Neural cell (in vitro differentiated cells): ENCODE data around the gene GUCY1A2. TPM values are rescaled to one million over a fixed set of nuclear protein-coding genes. Genes with fewer than 3 reads are reported as not detected.

ENCODE experiments used
- H2AFZ ChIP-seq: fragments of 200-600, 300-800 bp; sonication (generic), shearing (Covaris generic); 2 replicates; pipeline ENCODE4 v1.6.0; 2014; ENCODE audit warnings: low read depth, mild to moderate bottlenecking, antibody characterized with exemption, low read length, moderate library complexity
- H3F3A ChIP-seq: fragments of 200-600 bp; shearing (Covaris generic); 2 replicates; pipeline ENCODE4 v1.6.1; 2016; ENCODE audit warnings: mild to moderate bottlenecking, moderate library complexity, mixed read lengths, antibody characterized with exemption, low read length; ENCODE audit not compliant: insufficient read depth, poor library complexity, severe bottlenecking
- H3K27ac ChIP-seq: fragments of 200-600, 300-800 bp; sonication (generic), shearing (Covaris generic); 2 replicates; pipeline ENCODE4 v1.5.1; 2014; ENCODE audit warnings: mild to moderate bottlenecking, low read length, moderate library complexity
- H3K27me3 ChIP-seq: fragments of 300-800, 200-600 bp; sonication (generic), shearing (Covaris generic); 2 replicates; pipeline ENCODE4 v1.6.0; 2014; ENCODE audit warnings: mild to moderate bottlenecking, low read depth, low read length, moderate library complexity; ENCODE audit not compliant: insufficient read depth
- H3K36me3 ChIP-seq: fragments of 300-800, 200-600 bp; sonication (generic), shearing (Covaris generic); 2 replicates; pipeline ENCODE4 v1.5.1; 2014; ENCODE audit warnings: mild to moderate bottlenecking, antibody characterized with exemption, low read length, moderate library complexity; ENCODE audit not compliant: insufficient read depth
- H3K4me2 ChIP-seq: fragments of 300-800, 200-600 bp; sonication (generic), shearing (Covaris generic); 2 replicates; pipeline ENCODE4 v1.6.0; 2014; ENCODE audit warnings: mild to moderate bottlenecking, low read length
- H3K4me3 ChIP-seq: fragments of 300-800, 200-600 bp; sonication (generic), shearing (Covaris generic); 2 replicates; pipeline ENCODE4 v1.5.1; 2014; ENCODE audit warnings: mild to moderate bottlenecking, low read length, moderate library complexity
- H3K79me2 ChIP-seq: fragments of 200-600 bp; shearing (Covaris generic); replicated peaks from 2 replicates; pipeline ENCODE4 v1.6.0; 2014; ENCODE audit warnings: mild to moderate bottlenecking, low read length, moderate library complexity; ENCODE audit not compliant: insufficient read depth
- H3K9ac ChIP-seq: fragments of 300-800, 200-600 bp; sonication (generic), shearing (Covaris generic); 2 replicates; pipeline ENCODE4 v1.6.1; 2016; ENCODE audit warnings: mild to moderate bottlenecking, low read length, mixed read lengths
- H3K9me2 ChIP-seq: fragments of 200-600 bp; shearing (Covaris generic); 2 replicates; pipeline ENCODE4 v1.6.1; 2016; ENCODE audit warnings: mild to moderate bottlenecking, low read length, mixed read lengths; ENCODE audit not compliant: insufficient read depth
- H3K9me3 ChIP-seq: fragments of 200-600, 300-800 bp; sonication (generic), shearing (Covaris generic); 2 replicates; pipeline ENCODE4 v1.6.1; 2016; ENCODE audit warnings: mild to moderate bottlenecking, mixed run types, low read length, moderate library complexity, mixed read lengths
- H4K20me1 ChIP-seq: fragments of 200-600 bp; shearing (Covaris generic); 2 replicates; pipeline ENCODE4 v1.6.1; 2016; ENCODE audit warnings: mild to moderate bottlenecking, mixed run types; ENCODE audit not compliant: insufficient read depth
- CTCF ChIP-seq: fragments of 450-650 bp; IDR thresholded peaks from 2 replicates; pipeline ENCODE4 v1.5.1; 2014; ENCODE audit warnings: antibody characterized with exemption, mild to moderate bottlenecking, moderate library complexity; ENCODE audit not compliant: poor library complexity, severe bottlenecking
- EP300 ChIP-seq: fragments of 450-650 bp; conservative IDR thresholded peaks from 2 replicates; pipeline ENCODE4 v1.6.1; 2014; ENCODE audit warnings: antibody characterized with exemption, mild to moderate bottlenecking, moderate library complexity; ENCODE audit not compliant: poor library complexity, severe bottlenecking
- EZH2 ChIP-seq: fragments of 200-600, 300-800 bp; shearing (Covaris generic), sonication (generic); IDR thresholded peaks from 2 replicates; pipeline ENCODE4 v1.6.1; 2014; ENCODE audit warnings: antibody characterized with exemption, low read length, borderline replicate concordance, mild to moderate bottlenecking; ENCODE audit not compliant: insufficient read depth, poor library complexity, severe bottlenecking
- MXI1 ChIP-seq: fragments of 450-650 bp; conservative IDR thresholded peaks from 2 replicates; pipeline ENCODE4 v1.6.1; 2014; ENCODE audit warnings: antibody characterized with exemption, mild to moderate bottlenecking; ENCODE audit not compliant: poor library complexity, severe bottlenecking
- POLR2AphosphoS5 ChIP-seq: IDR thresholded peaks from 2 replicates; pipeline ENCODE4 v1.6.1; 2012
- RAD21 ChIP-seq: fragments of 450-650 bp; conservative IDR thresholded peaks from 2 replicates; pipeline ENCODE4 v1.6.1; 2014; ENCODE audit warnings: antibody characterized with exemption, mild to moderate bottlenecking, moderate library complexity
- SMC3 ChIP-seq: fragments of 450-650 bp; conservative IDR thresholded peaks from 2 replicates; pipeline ENCODE4 v1.6.1; 2014; ENCODE audit warnings: antibody characterized with exemption, mild to moderate bottlenecking, moderate library complexity; ENCODE audit not compliant: poor library complexity
- TAF1 ChIP-seq: IDR thresholded peaks from 2 replicates; pipeline ENCODE4 v1.6.1; 2012; ENCODE audit warnings: low read depth
- polyA plus RNA-seq: library from polyadenylated mRNA; depleted of rRNA; stranded (reverse); fragments of >200 nt; gene quantifications from 2 replicates; pipeline ENCODE4 v1.2.3, GENCODE V29; 2014
- TF ChIP-seq, protein P1 (sequence below): IDR thresholded peaks from 2 replicates; pipeline ENCODE4 v1.6.1; 2012; ENCODE audit warnings: borderline replicate concordance

GUCY1A2 gene
- polyA plus RNA-seq, 1 donor from 2014 or later = 5.1 TPM

DNA sequence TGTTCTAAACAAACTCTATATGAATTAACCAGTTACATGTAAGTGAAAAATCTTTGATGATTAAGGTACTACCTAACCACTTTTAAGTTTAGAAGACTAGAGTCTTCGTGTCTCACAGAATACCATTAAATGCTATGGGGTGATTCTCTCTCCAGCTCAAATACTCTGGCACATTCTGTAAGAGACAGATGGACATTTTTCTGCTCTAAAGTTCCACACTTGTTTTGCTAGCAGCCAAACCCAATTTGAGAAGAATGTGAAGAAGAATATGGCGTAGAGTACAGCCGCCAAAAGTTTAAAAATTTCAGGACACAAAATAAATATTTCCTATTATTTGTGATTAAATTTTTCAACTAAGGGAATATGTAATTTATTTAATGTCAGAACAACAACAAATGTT is 339.1 kb downstream of the GUCY1A2 start:
- H2AFZ ChIP-seq = no peak overlapping the region
- no peaks in the 10 kb centered on the region for H3K27me3 ChIP-seq
- no peak overlapping the region for H3K4me3 ChIP-seq
- no peaks in the 10 kb centered on the region for H3K9me3 ChIP-seq
- no peaks in the 10 kb centered on the region for H3K79me2 ChIP-seq
- H4K20me1 ChIP-seq = no peaks in the 10 kb centered on the region
- H3K4me2 ChIP-seq = no peak overlapping the region
- no peaks in the 10 kb centered on the region for H3F3A ChIP-seq
- H3K27ac ChIP-seq = no peak overlapping the region
- H3K36me3 ChIP-seq = no peaks in the 10 kb centered on the region
- H3K9me2 ChIP-seq = no peaks in the 10 kb centered on the region
- H3K9ac ChIP-seq = no peak overlapping the region
- TF ChIP-seq MXI1 (no peak), RAD21 (no peak), SMC3 (no peak), CTCF (no peak), TAF1 (no peak), POLR2AphosphoS5 (no peak), EP300 (no peak), EZH2 (no peak)
- TF ChIP-seq, protein P1, sequence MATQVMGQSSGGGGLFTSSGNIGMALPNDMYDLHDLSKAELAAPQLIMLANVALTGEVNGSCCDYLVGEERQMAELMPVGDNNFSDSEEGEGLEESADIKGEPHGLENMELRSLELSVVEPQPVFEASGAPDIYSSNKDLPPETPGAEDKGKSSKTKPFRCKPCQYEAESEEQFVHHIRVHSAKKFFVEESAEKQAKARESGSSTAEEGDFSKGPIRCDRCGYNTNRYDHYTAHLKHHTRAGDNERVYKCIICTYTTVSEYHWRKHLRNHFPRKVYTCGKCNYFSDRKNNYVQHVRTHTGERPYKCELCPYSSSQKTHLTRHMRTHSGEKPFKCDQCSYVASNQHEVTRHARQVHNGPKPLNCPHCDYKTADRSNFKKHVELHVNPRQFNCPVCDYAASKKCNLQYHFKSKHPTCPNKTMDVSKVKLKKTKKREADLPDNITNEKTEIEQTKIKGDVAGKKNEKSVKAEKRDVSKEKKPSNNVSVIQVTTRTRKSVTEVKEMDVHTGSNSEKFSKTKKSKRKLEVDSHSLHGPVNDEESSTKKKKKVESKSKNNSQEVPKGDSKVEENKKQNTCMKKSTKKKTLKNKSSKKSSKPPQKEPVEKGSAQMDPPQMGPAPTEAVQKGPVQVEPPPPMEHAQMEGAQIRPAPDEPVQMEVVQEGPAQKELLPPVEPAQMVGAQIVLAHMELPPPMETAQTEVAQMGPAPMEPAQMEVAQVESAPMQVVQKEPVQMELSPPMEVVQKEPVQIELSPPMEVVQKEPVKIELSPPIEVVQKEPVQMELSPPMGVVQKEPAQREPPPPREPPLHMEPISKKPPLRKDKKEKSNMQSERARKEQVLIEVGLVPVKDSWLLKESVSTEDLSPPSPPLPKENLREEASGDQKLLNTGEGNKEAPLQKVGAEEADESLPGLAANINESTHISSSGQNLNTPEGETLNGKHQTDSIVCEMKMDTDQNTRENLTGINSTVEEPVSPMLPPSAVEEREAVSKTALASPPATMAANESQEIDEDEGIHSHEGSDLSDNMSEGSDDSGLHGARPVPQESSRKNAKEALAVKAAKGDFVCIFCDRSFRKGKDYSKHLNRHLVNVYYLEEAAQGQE = no peak

DNA sequence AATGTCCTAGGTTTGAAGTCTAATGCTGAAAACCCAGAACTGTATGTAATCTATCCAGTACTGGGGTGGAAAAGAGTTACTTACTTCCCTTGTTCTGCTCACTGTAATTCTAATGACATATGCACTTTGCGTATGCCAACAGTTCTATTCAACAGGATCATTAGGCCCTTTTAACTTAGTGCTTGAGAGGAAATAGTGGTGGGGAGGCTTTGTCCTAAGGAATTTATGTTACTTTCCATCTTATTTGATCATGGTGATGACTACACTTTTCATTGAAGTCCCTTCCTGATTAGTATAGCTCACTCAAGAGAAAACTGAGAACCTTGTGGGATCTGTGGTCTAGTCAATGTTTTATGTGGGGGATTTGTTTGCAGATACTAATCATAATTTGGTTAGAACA is 348.2 kb downstream of the GUCY1A2 start:
- Histone ChIP-seq H3K27ac (no peak overlapping the region), H3K36me3 (no peaks in the 10 kb centered on the region), H3F3A (no peaks in the 10 kb centered on the region), H3K4me3 (no peak overlapping the region), H2AFZ (no peak overlapping the region), H3K9ac (no peak overlapping the region), H3K79me2 (no peaks in the 10 kb centered on the region), H4K20me1 (no peaks in the 10 kb centered on the region), H3K9me3 (no peaks in the 10 kb centered on the region), H3K27me3 (no peaks in the 10 kb centered on the region), H3K4me2 (no peak overlapping the region), H3K9me2 (no peaks in the 10 kb centered on the region)
- TF ChIP-seq, protein P1 = no peak
- TF ChIP-seq TAF1 (no peak), EP300 (no peak), MXI1 (no peak), POLR2AphosphoS5 (no peak), RAD21 (no peak), CTCF (no peak), SMC3 (no peak), EZH2 (no peak)
